PC-9 (cell line): ENCODE results near the gene THPO.

Source experiments
- EZH2 ChIP-seq: fragments of 200-600 bp; sonication (generic); IDR thresholded peaks from 2 replicates; pipeline ENCODE4 v1.8.0; 2017; ENCODE audit warnings: antibody characterized with exemption, low read depth
- TF ChIP-seq, protein P1 (sequence below): fragments of 200-600 bp; sonication (generic); conservative IDR thresholded peaks from 2 replicates; pipeline ENCODE4 v1.6.1; 2017; ENCODE audit warnings: mixed run types, antibody characterized with exemption, mild to moderate bottlenecking, moderate library complexity

DNA sequence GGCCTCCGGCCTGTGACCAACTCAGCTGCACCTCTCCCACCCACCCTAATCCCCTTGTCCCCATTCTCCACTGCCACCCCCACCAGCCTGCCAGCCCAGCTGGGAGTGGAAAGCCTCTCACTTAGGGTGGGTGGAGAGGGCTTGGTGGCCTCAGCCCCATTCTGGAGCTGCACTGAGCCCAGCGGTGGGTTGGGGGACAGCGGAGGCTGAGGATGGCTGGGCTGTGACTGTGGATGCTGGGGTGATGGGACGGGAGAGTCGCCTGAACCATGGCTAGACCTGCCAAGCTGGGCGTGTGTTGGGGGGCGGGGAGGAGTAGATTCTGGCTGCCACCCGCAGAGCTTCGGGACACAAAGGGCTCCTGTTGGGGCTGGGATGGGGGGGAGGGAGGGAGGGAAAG lies 18.4 kb downstream of the THPO start:
- TF ChIP-seq, protein P1, sequence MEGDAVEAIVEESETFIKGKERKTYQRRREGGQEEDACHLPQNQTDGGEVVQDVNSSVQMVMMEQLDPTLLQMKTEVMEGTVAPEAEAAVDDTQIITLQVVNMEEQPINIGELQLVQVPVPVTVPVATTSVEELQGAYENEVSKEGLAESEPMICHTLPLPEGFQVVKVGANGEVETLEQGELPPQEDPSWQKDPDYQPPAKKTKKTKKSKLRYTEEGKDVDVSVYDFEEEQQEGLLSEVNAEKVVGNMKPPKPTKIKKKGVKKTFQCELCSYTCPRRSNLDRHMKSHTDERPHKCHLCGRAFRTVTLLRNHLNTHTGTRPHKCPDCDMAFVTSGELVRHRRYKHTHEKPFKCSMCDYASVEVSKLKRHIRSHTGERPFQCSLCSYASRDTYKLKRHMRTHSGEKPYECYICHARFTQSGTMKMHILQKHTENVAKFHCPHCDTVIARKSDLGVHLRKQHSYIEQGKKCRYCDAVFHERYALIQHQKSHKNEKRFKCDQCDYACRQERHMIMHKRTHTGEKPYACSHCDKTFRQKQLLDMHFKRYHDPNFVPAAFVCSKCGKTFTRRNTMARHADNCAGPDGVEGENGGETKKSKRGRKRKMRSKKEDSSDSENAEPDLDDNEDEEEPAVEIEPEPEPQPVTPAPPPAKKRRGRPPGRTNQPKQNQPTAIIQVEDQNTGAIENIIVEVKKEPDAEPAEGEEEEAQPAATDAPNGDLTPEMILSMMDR: no peak
- no peak for TF ChIP-seq EZH2
